ENCODE measurements around the gene TUBB. TPM values are rescaled to one million over a fixed set of nuclear protein-coding genes. Genes with fewer than 3 reads are reported as not detected.
A peak's percentile ranks its signal among the peaks of the same experiment; 100 is the strongest.

Gene TUBB
- total and polyA plus RNA-seq, 9 of the 15 experiments (the other 6 are each of a cell fraction or from before 2014, with no cell fraction given) = 971 to 2,870 (median 1,478) TPM

DNA sequence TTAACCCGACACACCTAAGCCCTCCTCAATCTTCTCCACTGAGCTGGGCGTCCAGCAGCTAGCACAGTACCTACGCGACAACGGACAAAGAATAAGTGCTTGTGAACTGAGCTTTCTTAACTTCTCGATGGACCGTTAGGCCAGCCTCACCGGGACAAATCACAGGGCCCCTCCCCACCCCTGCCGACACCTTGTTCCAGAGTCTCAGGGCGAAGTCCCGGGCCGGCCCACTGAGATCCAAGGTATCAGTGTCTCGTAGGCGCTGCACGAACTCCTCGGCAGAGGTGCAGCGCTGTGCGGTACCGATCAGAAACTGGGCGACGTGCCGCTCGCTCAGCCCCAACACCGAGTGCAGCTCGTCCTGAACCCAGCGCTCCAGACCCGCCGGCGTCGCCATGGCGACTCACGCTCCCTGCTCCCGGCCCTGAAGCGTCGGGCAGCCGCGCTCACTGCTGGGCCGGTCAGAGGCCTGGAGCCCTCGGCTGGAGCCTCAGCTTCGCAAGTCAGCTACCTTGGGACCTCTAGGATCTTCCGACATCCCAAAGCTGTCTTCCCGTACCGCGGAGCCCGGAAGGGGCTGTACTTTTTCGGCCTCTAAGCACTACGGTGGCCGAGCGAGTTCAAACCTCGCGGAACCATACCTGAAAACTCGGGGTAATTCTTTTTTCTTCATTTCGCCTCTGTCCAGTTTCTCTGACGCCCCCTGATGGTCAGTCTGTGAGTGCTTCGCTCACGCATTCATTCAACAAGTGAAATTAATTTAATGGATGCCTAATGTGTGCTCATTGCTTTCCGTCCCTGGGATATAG lies 47.5 kb upstream of the TUBB start, which contains the start of gene DHX16 (continued):
- TF ChIP-seq, protein P1, sequence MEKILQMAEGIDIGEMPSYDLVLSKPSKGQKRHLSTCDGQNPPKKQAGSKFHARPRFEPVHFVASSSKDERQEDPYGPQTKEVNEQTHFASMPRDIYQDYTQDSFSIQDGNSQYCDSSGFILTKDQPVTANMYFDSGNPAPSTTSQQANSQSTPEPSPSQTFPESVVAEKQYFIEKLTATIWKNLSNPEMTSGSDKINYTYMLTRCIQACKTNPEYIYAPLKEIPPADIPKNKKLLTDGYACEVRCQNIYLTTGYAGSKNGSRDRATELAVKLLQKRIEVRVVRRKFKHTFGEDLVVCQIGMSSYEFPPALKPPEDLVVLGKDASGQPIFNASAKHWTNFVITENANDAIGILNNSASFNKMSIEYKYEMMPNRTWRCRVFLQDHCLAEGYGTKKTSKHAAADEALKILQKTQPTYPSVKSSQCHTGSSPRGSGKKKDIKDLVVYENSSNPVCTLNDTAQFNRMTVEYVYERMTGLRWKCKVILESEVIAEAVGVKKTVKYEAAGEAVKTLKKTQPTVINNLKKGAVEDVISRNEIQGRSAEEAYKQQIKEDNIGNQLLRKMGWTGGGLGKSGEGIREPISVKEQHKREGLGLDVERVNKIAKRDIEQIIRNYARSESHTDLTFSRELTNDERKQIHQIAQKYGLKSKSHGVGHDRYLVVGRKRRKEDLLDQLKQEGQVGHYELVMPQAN (IDR thresholded peaks at IDR 0.05; ENCODE audit: borderline replicate concordance) = peak; percentile 94; the same call in 1 of the 2 replicates
- TF ChIP-seq TFE3 (CRISPR knock-in tag; IDR thresholded peaks at IDR 0.05) (no peak), MCM5 (IDR thresholded peaks at IDR 0.05; ENCODE audit: low read depth) (no peak), ZEB2 (IDR thresholded peaks at IDR 0.05) (peak; percentile 41; the same call in 1 of the 2 replicates), ZNF124 (CRISPR knock-in tag; IDR thresholded peaks at IDR 0.05) (no peak), PREB (CRISPR knock-in tag; IDR thresholded peaks at IDR 0.05) (0 out of 2 replicates have a peak, but pooled peaks have one; percentile 57), FIP1L1 (IDR thresholded peaks at IDR 0.05; ENCODE audit: low read depth, low read length, poor library complexity, severe bottlenecking) (peak; percentile 33), COPS2 (conservative IDR thresholded peaks at IDR 0.05) (no peak), E2F6 (IDR thresholded peaks at IDR 0.05; ENCODE audit: borderline replicate concordance in 1 of 2, extremely low read depth in 1 of 2, insufficient read depth in 1 of 2, insufficient read length in 1 of 2, low read depth in 1 of 2, low read length in 1 of 2, poor library complexity in 1 of 2, severe bottlenecking in 1 of 2) (peak in 1 of 2 experiments; percentile 17), LEF1 (IDR thresholded peaks at IDR 0.05) (no peak), ILK (tag; IDR thresholded peaks at IDR 0.05; ENCODE audit: borderline replicate concordance, low read depth) (no peak), ZNF232 (CRISPR knock-in tag; IDR thresholded peaks at IDR 0.05) (0 out of 2 replicates have a peak, but pooled peaks have one; percentile 55), CSDE1 (IDR thresholded peaks at IDR 0.05) (peak in 1 of 2 experiments; percentile 71; a peak in 1 of 4 replicates), ZNF518B (CRISPR knock-in tag; IDR thresholded peaks at IDR 0.05) (no peak)
- TF ChIP-seq, protein P2, sequence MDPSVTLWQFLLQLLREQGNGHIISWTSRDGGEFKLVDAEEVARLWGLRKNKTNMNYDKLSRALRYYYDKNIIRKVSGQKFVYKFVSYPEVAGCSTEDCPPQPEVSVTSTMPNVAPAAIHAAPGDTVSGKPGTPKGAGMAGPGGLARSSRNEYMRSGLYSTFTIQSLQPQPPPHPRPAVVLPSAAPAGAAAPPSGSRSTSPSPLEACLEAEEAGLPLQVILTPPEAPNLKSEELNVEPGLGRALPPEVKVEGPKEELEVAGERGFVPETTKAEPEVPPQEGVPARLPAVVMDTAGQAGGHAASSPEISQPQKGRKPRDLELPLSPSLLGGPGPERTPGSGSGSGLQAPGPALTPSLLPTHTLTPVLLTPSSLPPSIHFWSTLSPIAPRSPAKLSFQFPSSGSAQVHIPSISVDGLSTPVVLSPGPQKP (CRISPR knock-in tag; IDR thresholded peaks at IDR 0.05) = no peak

Measured in K562 (cell line).